AG04449 (cell line): ENCODE results near the gene SERPINE3.

Source experiments
- CTCF ChIA-PET: fragments of 350-600 bp; formaldehyde crosslinking; extraction: SDS; loops from one replicate; lab custom pipeline; 2021; ENCODE audit warnings: antibody characterized with exemption; lab: Yijun Ruan, JAX
- POLR2A ChIA-PET: fragments of 400-600, 350-600 bp; formaldehyde crosslinking; extraction: SDS; loops from one replicate; lab custom pipeline; 2020; ENCODE audit warnings: antibody characterized with exemption, inconsistent platforms; lab: Yijun Ruan, JAX
- DNase-seq: peaks from one replicate; pipeline ENCODE4 v3.0.0-alpha.2; 2010; ENCODE audit warnings: low read depth, low spot score
- H3K4me3 ChIP-seq: 2 replicates; pipeline ENCODE4 v1.5.1; 2011; ENCODE audit warnings: low read depth, mild to moderate bottlenecking, control low read depth, low read length
- CTCF ChIP-seq: IDR thresholded peaks from one replicate; pipeline ENCODE4 v1.5.1; 2011; ENCODE audit warnings: mild to moderate bottlenecking, moderate library complexity, low read length, control low read depth, inconsistent platforms; ENCODE audit not compliant: insufficient read depth; ENCODE audit errors: missing control alignments

SERPINE3 gene

GRCh38 chr13:51371768-51372399, 32.4 kb downstream of the SERPINE3 start:
- no peak for DNase-seq
- CTCF ChIA-PET: no interaction called here
- TF ChIP-seq CTCF: no peak
- POLR2A ChIA-PET: no interaction called here
- H3K4me3 ChIP-seq: no peak overlapping the region

GRCh38 chr13:51373451-51373850, 34.0 kb downstream of the SERPINE3 start:
- no peak for TF ChIP-seq CTCF
- DNase-seq: no peak
- CTCF ChIA-PET: interaction anchor here (1.4 kb wide), 1 partner anchor 13 kb away, joined by 4 read pairs; no protein-coding TSS in a partner anchor
- POLR2A ChIA-PET: no interaction called here
- H3K4me3 ChIP-seq: no peak overlapping the region

- DNase-seq: no peak
- ChIA-PET CTCF (no interaction called here), POLR2A (no interaction called here)
- H3K4me3 ChIP-seq: no peak overlapping the region
- TF ChIP-seq CTCF: no peak
Measured at GRCh38 chr13:51380269-51380668, 40.8 kb downstream of the SERPINE3 start.

- ChIA-PET POLR2A (no interaction called here), CTCF (interaction anchor here (1.5 kb wide), 1 partner anchor 11 kb away, joined by 4 read pairs; no protein-coding TSS in a partner anchor)
- no peak for TF ChIP-seq CTCF
- DNase-seq: no peak
- H3K4me3 ChIP-seq: no peak overlapping the region
Measured at GRCh38 chr13:51385114-51385513, 45.6 kb downstream of the SERPINE3 start.

GRCh38 chr13:51394724-51395123, 55.2 kb downstream of the SERPINE3 start:
- TF ChIP-seq CTCF: no peak
- DNase-seq: no peak
- ChIA-PET POLR2A (no interaction called here), CTCF (no interaction called here)
- no peak overlapping the region for H3K4me3 ChIP-seq

GRCh38 chr13:51396352-51396751, 56.9 kb downstream of the SERPINE3 start:
- ChIA-PET CTCF (no interaction called here), POLR2A (no interaction called here)
- no peak overlapping the region for H3K4me3 ChIP-seq
- TF ChIP-seq CTCF: no peak
- no peak for DNase-seq
